ENCODE measurements around the gene CYP2W1. TPM values are rescaled to one million over a fixed set of nuclear protein-coding genes. Genes with fewer than 3 reads are reported as not detected.
A peak's percentile ranks its signal among the peaks of the same experiment; 100 is the strongest.
"Not testable (repeated sequence)": the region's sequence is repeated elsewhere in the genome, so short reads cannot be mapped to it uniquely, and the experiment has no call there.

The CYP2W1 gene
- polyA plus RNA-seq, 1 donor from 2014 or later: not detected

DNA sequence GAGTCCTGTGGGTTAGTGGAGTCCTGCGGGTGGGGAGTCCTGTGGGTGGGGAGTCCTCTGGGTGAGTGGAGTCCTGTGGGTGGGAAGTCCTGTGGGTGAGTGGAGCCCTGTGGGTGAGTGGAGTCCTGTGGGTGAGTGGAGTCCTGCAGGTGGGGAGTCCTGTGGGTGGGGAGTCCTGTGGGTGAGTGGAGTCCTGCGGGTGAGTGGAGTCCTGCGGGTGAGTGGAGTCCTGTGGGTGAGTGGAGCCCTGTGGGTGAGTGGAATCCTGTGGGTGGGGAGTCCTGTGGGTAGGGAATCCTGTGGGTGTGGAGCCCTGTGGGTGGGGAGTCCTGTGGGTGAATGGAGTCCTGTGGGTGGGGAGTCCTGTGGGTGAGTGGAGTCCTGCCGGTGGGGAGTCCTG, 19.0 kb downstream of the CYP2W1 start:
- H3K36me3 Mint-ChIP-seq, H3K9me3 Mint-ChIP-seq, H3K27me3 Mint-ChIP-seq, H3K27ac Mint-ChIP-seq, H3K4me3 Mint-ChIP-seq: not testable (repeated sequence)
- peaks cover 0 to 15% (median 12%) of the 10 kb centered on the region in 3 donors for H3K4me1 Mint-ChIP-seq

- not testable (repeated sequence) for H3K4me3 Mint-ChIP-seq, H3K36me3 Mint-ChIP-seq, H3K27ac Mint-ChIP-seq, H3K27me3 Mint-ChIP-seq, H3K9me3 Mint-ChIP-seq
- H3K4me1 Mint-ChIP-seq: peaks cover 0 to 15% (median 12%) of the 10 kb centered on the region in 3 donors
Measured at GRCh38 chr7:1002445-1002844, 19.5 kb downstream of the CYP2W1 start.

DNA sequence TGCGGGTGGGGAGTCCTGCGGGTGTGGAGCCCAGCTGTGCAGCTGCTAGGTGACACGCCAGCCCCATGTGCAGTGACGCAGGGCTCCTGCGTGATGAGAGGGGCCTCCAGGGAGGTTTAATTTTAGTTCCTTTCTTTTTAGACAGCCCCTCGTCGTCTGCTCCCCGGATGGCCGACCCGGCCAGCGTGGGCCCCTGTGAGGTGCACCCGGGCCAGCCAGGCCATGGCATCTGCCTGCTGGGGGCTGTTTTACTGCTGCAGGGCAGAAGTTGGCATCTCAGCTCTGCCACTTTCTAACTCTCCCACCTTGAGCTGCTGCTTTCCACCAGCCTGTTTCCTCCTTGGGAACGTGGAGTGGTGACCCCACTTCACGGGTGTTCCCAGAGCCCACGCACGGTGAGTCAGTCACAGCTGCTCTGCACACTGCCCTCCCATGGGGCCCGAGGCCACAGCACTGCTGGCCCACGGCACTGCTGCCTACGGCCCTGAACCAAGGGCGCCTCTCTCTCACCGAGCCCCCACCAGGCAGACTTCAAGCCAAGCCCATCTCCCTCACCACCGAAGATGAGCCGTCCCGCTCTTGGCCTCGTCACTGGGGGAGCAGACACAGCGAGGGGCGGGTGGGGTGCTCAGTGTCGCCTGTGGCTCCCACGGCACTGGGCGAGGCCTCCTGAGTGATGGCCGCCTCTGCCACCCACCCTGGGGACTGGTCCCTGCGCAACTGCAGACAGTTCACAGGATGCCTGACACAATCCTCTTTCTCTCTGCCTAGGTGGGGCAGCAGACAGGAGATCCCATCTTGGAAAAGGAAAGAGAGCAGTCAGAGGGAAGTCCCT, 21.3 kb downstream of the CYP2W1 start:
- Mint-ChIP-seq H3K36me3 (peaks cover 2% of the 10 kb centered on the region), H3K27ac (peak overlapping the region; percentile 39 to 95 (median 87)), H3K4me1 (peaks cover 0 to 20% (median 12%) of the 10 kb centered on the region in 3 donors)

GRCh38 chr7:1005303-1005702, 22.3 kb downstream of the CYP2W1 start:
- no peaks in the 10 kb centered on the region for H3K9me3 Mint-ChIP-seq
- H3K27me3 Mint-ChIP-seq: no peaks in the 10 kb centered on the region
- H3K4me3 Mint-ChIP-seq: peak overlapping the region in 1 of 4 donors; percentile 60
- H3K27ac Mint-ChIP-seq: peak overlapping the region in 2 of 3 donors; percentile 14 to 95
- H3K36me3 Mint-ChIP-seq: peaks cover 4% of the 10 kb centered on the region
- peaks cover 0 to 16% (median 7%) of the 10 kb centered on the region in 3 donors for H3K4me1 Mint-ChIP-seq

More for the DNA sequence above, 21.3 kb downstream of the CYP2W1 start:
- peak overlapping the region in 2 of 4 donors; percentile 31 to 68 for H3K4me3 Mint-ChIP-seq
- no peaks in the 10 kb centered on the region for H3K9me3 Mint-ChIP-seq
- H3K27me3 Mint-ChIP-seq: no peaks in the 10 kb centered on the region

GRCh38 chr7:1007901-1008300, 24.9 kb downstream of the CYP2W1 start:
- H3K27me3 Mint-ChIP-seq: no peaks in the 10 kb centered on the region
- peaks cover 0 to 13% (median 6%) of the 10 kb centered on the region in 3 donors for H3K4me1 Mint-ChIP-seq
- H3K9me3 Mint-ChIP-seq: no peaks in the 10 kb centered on the region
- no peak overlapping the region for H3K27ac Mint-ChIP-seq
- H3K4me3 Mint-ChIP-seq: no peak overlapping the region
- peaks cover 4% of the 10 kb centered on the region for H3K36me3 Mint-ChIP-seq

DNA sequence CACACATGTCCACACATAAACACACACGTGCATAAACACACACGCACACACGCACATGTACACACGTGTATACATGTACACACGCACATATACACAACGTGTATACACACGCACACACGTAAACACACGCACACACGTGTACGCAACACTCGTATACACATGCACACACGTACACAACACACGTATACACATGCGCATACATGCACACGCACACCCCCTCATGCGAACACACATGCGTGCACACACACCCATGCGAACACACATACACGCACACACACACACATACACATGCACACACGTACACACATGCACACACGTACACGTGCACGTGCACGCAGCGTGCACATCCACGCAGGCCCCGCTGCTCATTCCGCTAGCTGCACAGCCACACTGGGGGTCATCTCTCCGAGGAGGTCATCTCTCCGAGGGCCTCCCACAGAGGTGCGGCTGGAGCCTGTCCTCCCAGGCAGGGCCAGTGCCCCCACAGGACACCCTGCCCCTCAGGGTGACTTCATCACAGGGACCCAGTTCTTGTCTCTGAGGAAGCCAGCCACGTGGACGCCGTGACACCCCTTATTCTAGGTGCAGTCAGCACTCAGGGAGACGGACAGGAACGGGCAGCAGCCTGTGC, 25.9 kb downstream of the CYP2W1 start:
- Mint-ChIP-seq H3K4me3 (peak overlapping the region in 1 of 4 donors; percentile 18), H3K27ac (peak overlapping the region in 1 of 3 donors; percentile 47), H3K27me3 (no peaks in the 10 kb centered on the region)

GRCh38 chr7:1009747-1010146, 26.8 kb downstream of the CYP2W1 start:
- no peak overlapping the region for H3K27ac Mint-ChIP-seq
- H3K4me1 Mint-ChIP-seq: peaks cover 9 to 11% (median 10%) of the 10 kb centered on the region in 3 donors
- peaks cover 9% of the 10 kb centered on the region for H3K36me3 Mint-ChIP-seq
- H3K4me3 Mint-ChIP-seq: no peak overlapping the region
- H3K27me3 Mint-ChIP-seq: no peaks in the 10 kb centered on the region
- H3K9me3 Mint-ChIP-seq: no peaks in the 10 kb centered on the region

More for the DNA sequence above, 25.9 kb downstream of the CYP2W1 start:
- H3K36me3 Mint-ChIP-seq: peaks cover 9% of the 10 kb centered on the region
- H3K4me1 Mint-ChIP-seq: peaks cover 3 to 13% (median 10%) of the 10 kb centered on the region in 3 donors
- H3K9me3 Mint-ChIP-seq: no peaks in the 10 kb centered on the region

- Mint-ChIP-seq H3K4me3 (peak overlapping the region in 1 of 4 donors; percentile 9), H3K27me3 (no peaks in the 10 kb centered on the region), H3K9me3 (no peaks in the 10 kb centered on the region), H3K4me1 (peaks cover 9 to 11% (median 10%) of the 10 kb centered on the region in 3 donors), H3K27ac (no peak overlapping the region), H3K36me3 (peaks cover 9% of the 10 kb centered on the region)
Measured at GRCh38 chr7:1010226-1010625, 27.2 kb downstream of the CYP2W1 start.

DNA sequence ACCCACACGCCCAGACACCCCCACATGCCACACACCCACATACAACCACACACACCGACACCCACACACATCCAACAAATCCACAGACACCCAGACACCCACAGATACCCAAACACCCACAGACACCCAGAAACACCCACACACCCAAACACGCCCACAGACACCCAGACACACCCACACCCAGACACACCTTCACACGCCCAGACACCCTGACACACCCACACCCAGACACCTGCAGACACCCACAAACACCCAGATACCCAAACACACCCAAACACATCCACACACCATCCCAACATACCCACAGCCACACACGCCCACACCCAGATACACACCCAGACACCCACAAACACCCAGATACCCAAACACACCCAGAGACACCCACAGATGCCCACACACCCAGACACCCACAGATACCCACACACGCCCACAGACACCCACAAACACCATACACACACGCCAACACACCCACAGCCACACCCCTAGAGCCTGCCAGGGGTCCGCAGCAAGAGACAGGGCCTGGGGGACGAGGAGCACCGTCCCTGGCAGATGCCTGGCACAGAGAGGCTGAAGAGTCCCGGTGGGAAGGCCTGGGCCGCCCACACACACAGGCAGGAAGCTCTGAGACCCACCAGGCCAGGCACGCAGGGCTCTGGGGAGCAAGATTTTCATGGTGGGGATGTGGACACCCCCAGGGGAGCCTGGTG, 28.5 kb downstream of the CYP2W1 start:
- Mint-ChIP-seq H3K27me3 (no peaks in the 10 kb centered on the region), H3K9me3 (no peaks in the 10 kb centered on the region), H3K36me3 (peaks cover 7% of the 10 kb centered on the region), H3K4me3 (peak overlapping the region in 2 of 4 donors; percentile 55 to 67), H3K27ac (peak overlapping the region; percentile 48 to 98 (median 73)), H3K4me1 (peaks cover 9 to 11% (median 10%) of the 10 kb centered on the region in 3 donors)

- H3K4me3 Mint-ChIP-seq: no peak overlapping the region
- peaks cover 9 to 11% (median 10%) of the 10 kb centered on the region in 3 donors for H3K4me1 Mint-ChIP-seq
- no peaks in the 10 kb centered on the region for H3K9me3 Mint-ChIP-seq
- H3K27me3 Mint-ChIP-seq: no peaks in the 10 kb centered on the region
- peaks cover 7% of the 10 kb centered on the region for H3K36me3 Mint-ChIP-seq
- peak overlapping the region; percentile 48 to 98 (median 73) for H3K27ac Mint-ChIP-seq
Measured at GRCh38 chr7:1012004-1012715, 29.2 kb downstream of the CYP2W1 start.

DNA sequence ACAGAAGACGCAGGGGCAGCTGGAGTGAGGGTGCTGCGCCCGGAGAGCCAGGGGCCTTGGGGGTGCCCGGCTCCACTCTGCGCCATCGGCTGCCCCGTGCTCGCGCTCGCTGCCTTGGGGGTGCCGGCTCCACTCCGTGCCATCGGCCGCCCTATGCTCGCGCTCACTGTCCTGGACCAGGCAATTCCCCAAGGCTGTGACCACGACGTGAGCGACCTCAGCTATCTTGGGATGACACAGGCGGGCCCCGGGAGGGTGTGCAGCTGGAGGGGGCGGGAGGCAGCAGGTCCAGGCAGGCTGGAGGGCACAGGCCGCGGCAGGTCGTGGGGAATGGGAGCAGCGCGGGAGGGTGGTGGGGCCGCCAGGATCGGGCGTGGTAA, 29.7 kb downstream of the CYP2W1 start:
- no peaks in the 10 kb centered on the region for H3K27me3 Mint-ChIP-seq
- H3K36me3 Mint-ChIP-seq: peaks cover 7% of the 10 kb centered on the region

GRCh38 chr7:1013581-1013980, 30.6 kb downstream of the CYP2W1 start:
- H3K27ac Mint-ChIP-seq: peak overlapping the region in 2 of 3 donors; percentile 17 to 29
- H3K9me3 Mint-ChIP-seq: no peaks in the 10 kb centered on the region
- peaks cover 3% of the 10 kb centered on the region for H3K27me3 Mint-ChIP-seq
- H3K36me3 Mint-ChIP-seq: peaks cover 14% of the 10 kb centered on the region
- peaks cover 16 to 18% (median 17%) of the 10 kb centered on the region in 3 donors for H3K4me1 Mint-ChIP-seq
- H3K4me3 Mint-ChIP-seq: peak overlapping the region in 1 of 4 donors; percentile 18

More for the DNA sequence above, 29.7 kb downstream of the CYP2W1 start:
- Mint-ChIP-seq H3K4me1 (peaks cover 9 to 11% (median 10%) of the 10 kb centered on the region in 3 donors), H3K27ac (no peak overlapping the region), H3K4me3 (no peak overlapping the region), H3K9me3 (no peaks in the 10 kb centered on the region)

DNA sequence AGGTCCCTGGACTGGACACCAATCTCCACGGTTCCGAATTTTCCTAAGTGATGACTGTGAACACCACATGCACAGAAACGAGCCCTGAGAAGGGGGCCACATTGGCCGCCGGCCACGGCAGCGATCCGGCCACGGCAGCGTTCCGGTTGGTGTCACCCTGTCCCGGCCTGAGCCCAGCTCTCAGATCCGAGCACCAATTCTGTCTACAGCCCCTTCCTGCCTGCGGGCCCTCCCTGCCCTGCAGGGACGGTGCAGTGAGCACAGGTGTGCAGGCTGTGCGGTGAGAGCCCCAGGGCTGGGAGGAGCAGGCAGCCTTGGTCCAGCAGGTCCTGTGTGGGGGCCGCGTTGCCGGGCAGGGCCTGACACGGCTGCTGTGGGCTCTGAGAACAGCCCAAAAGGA, 31.7 kb downstream of the CYP2W1 start:
- peaks cover 3% of the 10 kb centered on the region for H3K27me3 Mint-ChIP-seq
- H3K4me1 Mint-ChIP-seq: peaks cover 16 to 18% (median 16%) of the 10 kb centered on the region in 3 donors
- peaks cover 11% of the 10 kb centered on the region for H3K36me3 Mint-ChIP-seq
- no peaks in the 10 kb centered on the region for H3K9me3 Mint-ChIP-seq
- H3K27ac Mint-ChIP-seq: no peak overlapping the region
- peak overlapping the region in 1 of 4 donors; percentile 12 for H3K4me3 Mint-ChIP-seq
